ENCODE data around the gene NSF. TPM values are rescaled to one million over a fixed set of nuclear protein-coding genes. Genes with fewer than 3 reads are reported as not detected.
"Not testable (repeated sequence)": the region's sequence is repeated elsewhere in the genome, so short reads cannot be mapped to it uniquely, and the experiment has no call there.

NSF gene
- total RNA-seq, 3 donors from 2014 or later: 68.5 to 95.4 (median 69.3) TPM

DNA sequence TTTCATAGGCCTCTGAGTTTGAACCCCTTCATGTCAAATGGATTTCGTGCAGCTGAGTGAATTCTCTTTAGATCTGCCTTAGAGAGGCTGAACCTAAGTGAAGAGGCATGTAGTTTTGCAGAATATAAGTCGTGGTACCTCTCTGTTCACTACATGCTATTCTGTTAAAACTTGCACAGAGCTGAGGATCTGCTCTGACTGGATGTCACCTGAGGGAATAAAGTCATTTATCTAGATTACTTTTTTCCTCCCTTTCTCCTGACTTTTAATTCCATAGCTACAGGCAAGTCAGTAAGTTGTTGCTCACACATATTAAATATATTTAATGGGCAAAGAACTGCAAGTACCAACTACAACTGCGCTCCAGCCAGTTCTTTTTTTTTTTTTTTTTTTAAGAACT lies 163.3 kb downstream of the NSF start:
- no peaks in the 10 kb centered on the region for H3K36me3 ChIP-seq (ENCODE audit: low read depth)
- no peak for ATAC-seq
- H3K4me1 ChIP-seq (ENCODE audit: low read depth): no peaks in the 10 kb centered on the region
- no peaks in the 10 kb centered on the region for H3K9me3 ChIP-seq
- intact Hi-C loops (cut with DNase I, micrococcal nuclease): no loop called here
- DNase-seq: no peak
- no peak for TF ChIP-seq CTCF (IDR thresholded peaks at IDR 0.05)
- H3K4me3 ChIP-seq: no peak overlapping the region

GRCh38 chr17:46756081-46756735 lies 165.7 kb downstream of the NSF start:
- intact Hi-C loops (cut with DNase I, micrococcal nuclease): no loop called here
- Histone ChIP-seq H3K4me1 (ENCODE audit: low read depth) (no peaks in the 10 kb centered on the region), H3K4me3 (no peak overlapping the region), H3K9me3 (no peaks in the 10 kb centered on the region), H3K36me3 (ENCODE audit: low read depth) (no peaks in the 10 kb centered on the region)
- no peak for TF ChIP-seq CTCF (IDR thresholded peaks at IDR 0.05)
- DNase-seq (no peak), ATAC-seq (no peak)

GRCh38 chr17:46756861-46757260 lies 166.4 kb downstream of the NSF start:
- Histone ChIP-seq H3K36me3 (ENCODE audit: low read depth) (no peaks in the 10 kb centered on the region), H3K4me1 (ENCODE audit: low read depth) (no peaks in the 10 kb centered on the region)
- intact Hi-C loops (cut with DNase I, micrococcal nuclease): no loop called here

DNA sequence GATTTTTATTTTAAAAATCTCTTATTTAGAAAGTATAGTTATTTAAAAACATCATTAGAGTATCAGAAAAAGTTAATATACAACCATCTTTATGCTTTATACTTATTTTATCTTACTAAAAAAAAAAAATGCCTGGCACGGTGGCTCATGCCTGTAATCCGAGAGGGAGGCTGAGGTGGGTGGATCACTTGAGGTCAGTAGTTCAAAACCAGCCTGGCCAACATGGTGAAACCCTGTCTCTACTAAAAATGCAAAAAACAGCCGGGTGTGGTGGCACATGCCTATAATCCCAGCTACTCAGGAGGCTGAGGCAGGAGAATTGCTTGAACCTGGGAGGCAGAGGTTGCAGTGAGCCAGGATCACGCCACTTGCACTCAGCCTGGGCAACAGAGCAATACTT lies 167.1 kb downstream of the NSF start:
- H3K9me3 ChIP-seq: not testable (repeated sequence)

More at GRCh38 chr17:46756861-46757260, 166.4 kb downstream of the NSF start:
- ATAC-seq (no peak), DNase-seq (no peak)
- Histone ChIP-seq H3K4me3 (no peak overlapping the region), H3K9me3 (no peaks in the 10 kb centered on the region)
- no peak for TF ChIP-seq CTCF (IDR thresholded peaks at IDR 0.05)

DNA sequence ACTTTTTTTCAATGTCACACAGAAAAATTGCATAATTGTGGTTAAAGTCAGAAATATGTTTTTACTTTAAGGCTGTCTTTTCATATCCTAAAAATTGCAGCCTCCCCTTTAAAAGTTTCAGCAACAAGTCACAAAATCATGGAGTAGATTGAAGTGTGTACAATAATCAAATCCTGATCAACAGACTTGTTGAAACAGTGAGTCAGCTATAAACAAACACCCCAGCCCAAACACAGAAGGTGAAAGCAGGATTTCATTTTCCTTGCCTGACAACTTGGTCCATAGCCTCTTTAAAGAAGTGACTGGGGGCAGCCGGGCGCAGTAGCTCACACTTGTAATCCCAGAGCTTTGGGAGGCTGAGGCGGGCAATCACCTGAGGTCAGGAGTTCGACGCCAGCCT lies 168.1 kb downstream of the NSF start:
- Histone ChIP-seq H3K4me1 (ENCODE audit: low read depth) (no peaks in the 10 kb centered on the region), H3K9me3 (no peaks in the 10 kb centered on the region), H3K4me3 (no peak overlapping the region), H3K36me3 (ENCODE audit: low read depth) (no peaks in the 10 kb centered on the region)
- ATAC-seq (no peak), DNase-seq (no peak)
- TF ChIP-seq CTCF (IDR thresholded peaks at IDR 0.05): no peak
- intact Hi-C loops (cut with DNase I, micrococcal nuclease): no loop called here

More for the DNA sequence above, 167.1 kb downstream of the NSF start:
- ATAC-seq; intact Hi-C loops (cut with DNase I, micrococcal nuclease); DNase-seq; H3K4me3 ChIP-seq; H3K36me3 ChIP-seq (ENCODE audit: low read depth); H3K4me1 ChIP-seq (ENCODE audit: low read depth): not testable (repeated sequence)

- no peak for TF ChIP-seq CTCF (IDR thresholded peaks at IDR 0.05)
- Histone ChIP-seq H3K4me1 (ENCODE audit: low read depth) (no peaks in the 10 kb centered on the region), H3K36me3 (ENCODE audit: low read depth) (no peaks in the 10 kb centered on the region), H3K4me3 (no peak overlapping the region), H3K9me3 (no peaks in the 10 kb centered on the region)
- intact Hi-C loops (cut with DNase I, micrococcal nuclease): no loop called here
- ATAC-seq (no peak), DNase-seq (no peak)
These were observed 168.7 kb downstream of the NSF start for GRCh38 chr17:46759141-46759540.
